HCT116 (cell line): ENCODE results near the gene PHF5A. TPM values are rescaled to one million over a fixed set of nuclear protein-coding genes. Genes with fewer than 3 reads are reported as not detected.

Experiments
- ATAC-seq: fragments of 200-7000 bp; cut with Tn5 transposase; 2 replicates; pipeline ENCODE4 v1.9.1; 2020; ENCODE audit warnings: mild to moderate bottlenecking, moderate library complexity
- BruUV-seq: library from RNA; stranded (reverse); fragments of 400-500 nt; replicated peaks from 2 replicates; lab custom pipeline; 2021; lab: Mats Ljungman, UMichigan
- CTCF ChIA-PET: fragments of 300-600 bp; sonication (Branson Sonifier 250); formaldehyde crosslinking; loops from one replicate; lab custom pipeline; 2021; ENCODE audit warnings: antibody characterized with exemption; lab: Charles Lee
- POLR2A ChIA-PET: fragments of 300-600, 350-600 bp; sonication (Branson Sonifier 250); formaldehyde crosslinking; loops from one replicate; lab custom pipeline; 2021; ENCODE audit warnings: antibody characterized with exemption; lab: Charles Lee
- RAD21 ChIA-PET, 2 experiments: fragments of 300-600 bp; sonication (Branson Sonifier 250); formaldehyde crosslinking; loops; one replicate each; lab custom pipeline; 2023; ENCODE audit warnings: low total read pairs in 2 of 2; ENCODE audit not compliant: uncharacterized antibody in 2 of 2, unreplicated experiment in 2 of 2, low non-redundant PET in 1 of 2; lab: Charles Lee
- DNase-seq: peaks from one replicate; pipeline ENCODE4 v3.0.0-alpha.2; 2010; ENCODE audit warnings: low read depth, low spot score
- H2AFZ ChIP-seq: fragments of 200-600 bp; shearing (Covaris generic), sonication (generic); 2 replicates; pipeline ENCODE4 v1.6.1; 2017; ENCODE audit warnings: low read depth, mixed run types, mixed read lengths, antibody characterized with exemption, low read length; ENCODE audit not compliant: poor library complexity, severe bottlenecking
- H3K27ac ChIP-seq: 2 replicates; pipeline ENCODE4 v1.5.1; 2012; ENCODE audit warnings: low read depth, low read length
- H3K27me3 ChIP-seq: fragments of 200-600 bp; sonication (generic); 2 replicates; pipeline ENCODE4 v1.6.1; 2016; ENCODE audit warnings: mixed run types, low read length, mixed read lengths; ENCODE audit not compliant: insufficient read depth
- H3K36me3 ChIP-seq, 2 experiments: fragments of 200-500 bp in 1 of 2; fragments of 200-600 bp in 1 of 2; sonication (Bioruptor generic) in 1 of 2; sonication (generic) in 1 of 2; 2 replicates each; pipeline versions ENCODE4 v1.5.1 to v1.6.1; 2014 to 2016; ENCODE audit warnings: low read length in 2 of 2, inconsistent platforms in 1 of 2, mixed read lengths in 1 of 2, mixed run types in 1 of 2; ENCODE audit not compliant: insufficient read depth in 2 of 2, control insufficient read depth in 1 of 2
- H3K4me1 ChIP-seq, 2 experiments: fragments of 200-600 bp in 1 of 2; sonication (generic) in 1 of 2; 2 replicates each; pipeline versions ENCODE4 v1.5.1 to v1.6.1; 2012 to 2017; ENCODE audit warnings: low read length in 2 of 2, inconsistent platforms in 1 of 2, mild to moderate bottlenecking in 1 of 2, mixed read lengths in 1 of 2, mixed run types in 1 of 2, moderate library complexity in 1 of 2; ENCODE audit not compliant: insufficient read depth in 2 of 2, control insufficient read depth in 1 of 2
- H3K4me2 ChIP-seq: fragments of 200-600 bp; sonication (generic); 2 replicates; pipeline ENCODE4 v1.6.1; 2017; ENCODE audit warnings: mixed run types, low read length, mixed read lengths
- H3K4me3 ChIP-seq, 2 experiments: fragments of 200-600 bp in 1 of 2; sonication (generic) in 1 of 2; replicated peaks in 1 of 2; 2 replicates each; pipeline ENCODE4 v1.5.1; 2011 to 2016; ENCODE audit warnings: low read length in 2 of 2, control low read depth in 1 of 2, low read depth in 1 of 2, mild to moderate bottlenecking in 1 of 2, mixed read lengths in 1 of 2, mixed run types in 1 of 2
- H3K79me2 ChIP-seq: fragments of 200-600 bp; sonication (generic); 2 replicates; pipeline ENCODE4 v1.6.1; 2017; ENCODE audit warnings: mild to moderate bottlenecking, mixed run types, low read length, moderate library complexity, mixed read lengths; ENCODE audit not compliant: insufficient read depth
- H3K9ac ChIP-seq: fragments of 200-600 bp; sonication (generic); 2 replicates; pipeline ENCODE4 v1.6.1; 2016; ENCODE audit warnings: low read length, mixed read lengths
- H3K9me2 ChIP-seq: fragments of 200-600 bp; sonication (generic), shearing (Covaris generic); 2 replicates; pipeline ENCODE4 v1.6.1; 2017; ENCODE audit warnings: mixed run types, mild to moderate bottlenecking, moderate library complexity; ENCODE audit not compliant: insufficient read depth
- H3K9me3 ChIP-seq, 2 experiments: fragments of 200-500 bp in 1 of 2; fragments of 200-600 bp in 1 of 2; sonication (Bioruptor generic) in 1 of 2; sonication (generic) in 1 of 2; 2 replicates each; pipeline ENCODE4 v1.6.1; 2014 to 2017; ENCODE audit warnings: low read length in 2 of 2, mixed read lengths in 2 of 2, inconsistent platforms in 1 of 2, low read depth in 1 of 2, mild to moderate bottlenecking in 1 of 2, mixed run types in 1 of 2, moderate library complexity in 1 of 2; ENCODE audit not compliant: control insufficient read depth in 1 of 2, insufficient read depth in 1 of 2
- H4K20me1 ChIP-seq: fragments of 200-600 bp; sonication (generic), shearing (Covaris generic); 2 replicates; pipeline ENCODE4 v1.6.1; 2017; ENCODE audit warnings: mixed run types, mild to moderate bottlenecking, moderate library complexity; ENCODE audit not compliant: insufficient read depth
- ATF3 ChIP-seq: IDR thresholded peaks from 2 replicates; pipeline ENCODE4 v1.6.1; 2012
- EGR1 ChIP-seq: IDR thresholded peaks from 2 replicates; pipeline ENCODE4 v1.6.1; 2012; ENCODE audit warnings: low read depth
- EZH2phosphoT487 ChIP-seq: fragments of 200-600 bp; IDR thresholded peaks from 2 replicates; pipeline ENCODE4 v1.6.1; 2018; ENCODE audit warnings: antibody characterized with exemption, borderline replicate concordance
- POLR2A ChIP-seq: IDR thresholded peaks from 2 replicates; pipeline ENCODE4 v1.7.0; 2011; ENCODE audit warnings: borderline replicate concordance; ENCODE audit not compliant: insufficient read depth, insufficient read length; ENCODE audit errors: extremely low read depth
- POLR2AphosphoS5 ChIP-seq: IDR thresholded peaks from 2 replicates; pipeline ENCODE4 v1.6.1; 2011; ENCODE audit warnings: mild to moderate bottlenecking, low read depth, low read length, moderate library complexity
- RAD21 ChIP-seq: IDR thresholded peaks from 2 replicates; pipeline ENCODE4 v1.6.1; 2012; ENCODE audit warnings: low read depth, mild to moderate bottlenecking
- TCF7L2 ChIP-seq: IDR thresholded peaks from 2 replicates; pipeline ENCODE4 v1.7.0; 2011; ENCODE audit warnings: borderline replicate concordance, inconsistent platforms; ENCODE audit not compliant: insufficient read depth, insufficient read length; ENCODE audit errors: extremely low read depth
- ZBTB33 ChIP-seq: IDR thresholded peaks from 2 replicates; pipeline ENCODE4 v1.6.1; 2011; ENCODE audit warnings: mild to moderate bottlenecking, low read length, moderate library complexity; ENCODE audit not compliant: insufficient replicate concordance; ENCODE audit errors: extremely low read depth
- ZFX ChIP-seq: fragments of 450-650 bp; IDR thresholded peaks from 2 replicates; pipeline ENCODE4 v1.6.1; 2017
- intact Hi-C: fragments of 100-400 bp; cut with micrococcal nuclease; formaldehyde crosslinking; loops from 2 replicates; pipeline ENCODE4 v1.10.0; 2022
- total RNA-seq: library from RNA; stranded (reverse); gene quantifications from one replicate; pipeline ENCODE4 v1.2.1, GENCODE V29; 2021; ENCODE audit not compliant: unreplicated experiment
- TF ChIP-seq, protein P1 (sequence below), 3 experiments: fragments of 200-600 bp in 1 of 3; sonication (generic) in 1 of 3; IDR thresholded peaks in 2 of 3; conservative IDR thresholded peaks in 1 of 3; 2 replicates each; pipeline ENCODE4 v1.5.1; 2012 to 2017; ENCODE audit warnings: low read depth in 2 of 3, low read length in 2 of 3, antibody characterized with exemption in 1 of 3, borderline replicate concordance in 1 of 3, control low read depth in 1 of 3, mild to moderate bottlenecking in 1 of 3, mixed read lengths in 1 of 3, mixed run types in 1 of 3, moderate library complexity in 1 of 3; ENCODE audit not compliant: insufficient read depth in 1 of 3

The PHF5A gene
- total RNA-seq, 1 experiment from 2014 or later: 86.0 TPM

- Histone ChIP-seq H3K9ac (peak overlapping the region; percentile 96), H3K4me2 (peak overlapping the region; percentile 99), H3K79me2 (peaks cover 60% of the 10 kb centered on the region), H3K27ac (peak overlapping the region; percentile 100), H3K9me3 (no peaks in the 10 kb centered on the region), H4K20me1 (no peaks in the 10 kb centered on the region), H3K4me3 (peak overlapping the region; percentile 93 to 94), H3K27me3 (no peaks in the 10 kb centered on the region), H3K4me1 (peaks cover 5 to 29% of the 10 kb centered on the region in 2 experiments; a peak in 3 of 4 replicates), H3K9me2 (no peaks in the 10 kb centered on the region), H3K36me3 (peaks cover 5 to 14% of the 10 kb centered on the region in 2 experiments; a peak in 2 of 4 replicates), H2AFZ (no peak overlapping the region)
- no peak for ATAC-seq
- RAD21 ChIA-PET: no interaction called here
- intact Hi-C loops: loop anchor here (2.0 to 10.0 kb wide), 2 partner anchors 71 to 351 kb away; partner anchors contain the start of gene EP300
- POLR2A ChIA-PET: interaction anchor here (1.0 to 5.0 kb wide), 6 partner anchors 17 to 159 kb away, joined by 3 to 57 read pairs (median 7); partner anchors contain the start of genes ACO2, PHF5A, RANGAP1 and TEF
- CTCF ChIA-PET: interaction anchor here (0.8 to 1.8 kb wide), 3 partner anchors 42 to 72 kb away, joined by 3 to 6 read pairs (median 5); no protein-coding TSS in a partner anchor
- DNase-seq: no peak
- BruUV-seq: TSS peak; percentile 50
- TF ChIP-seq EZH2phosphoT487 (no peak), EGR1 (no peak), ATF3 (no peak)
Observed at GRCh38 chr22:41445129-41446056, 23.1 kb downstream of the PHF5A start.

DNA sequence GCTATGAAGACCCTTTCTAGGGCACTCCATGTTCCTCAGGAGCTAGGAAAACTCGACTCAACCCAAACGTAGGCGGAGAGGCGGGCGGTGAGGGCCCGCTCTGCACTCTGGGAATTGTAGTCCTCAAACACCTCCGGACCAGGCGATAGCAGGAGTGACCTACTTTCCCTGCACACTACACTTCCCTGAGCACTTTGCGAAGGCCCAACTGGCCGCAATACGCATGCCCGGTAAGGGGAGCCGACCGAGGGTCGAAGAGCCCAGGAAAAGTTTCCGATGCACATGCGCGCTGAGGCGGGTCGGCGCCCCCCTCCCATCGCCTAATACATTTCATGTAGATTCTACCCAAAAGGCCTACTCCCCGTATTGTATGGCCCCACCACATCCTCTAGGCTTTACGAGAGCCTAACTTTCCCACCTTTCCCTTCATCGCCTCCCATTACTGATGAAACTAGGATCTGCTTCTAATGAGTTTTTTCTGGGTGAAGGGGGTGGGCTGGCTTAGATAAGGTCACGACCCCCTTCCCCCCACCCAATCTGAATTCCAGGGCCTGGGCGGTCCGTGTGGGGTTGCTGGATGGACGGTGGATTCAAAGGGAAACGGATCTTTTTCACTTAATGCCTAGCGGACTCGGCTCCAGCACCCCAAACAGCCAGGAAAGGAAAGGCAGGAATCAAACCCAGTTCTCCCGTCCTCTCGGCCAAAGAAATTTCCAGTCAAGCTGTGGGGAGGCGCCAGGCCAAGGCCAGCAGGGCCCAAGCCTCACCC lies 23.9 kb downstream of the PHF5A start:
- Histone ChIP-seq H3K27me3 (no peaks in the 10 kb centered on the region), H3K4me2 (peak overlapping the region; percentile 99), H3K9me2 (no peaks in the 10 kb centered on the region), H3K4me3 (peak overlapping the region; percentile 93 to 94), H3K36me3 (peaks cover 5 to 14% of the 10 kb centered on the region in 2 experiments; a peak in 3 of 4 replicates), H3K4me1 (peaks cover 5 to 29% of the 10 kb centered on the region in 2 experiments; a peak in 3 of 4 replicates), H3K79me2 (peaks cover 68% of the 10 kb centered on the region), H3K27ac (peak overlapping the region; percentile 100), H3K9me3 (no peaks in the 10 kb centered on the region), H4K20me1 (no peaks in the 10 kb centered on the region), H2AFZ (no peak overlapping the region), H3K9ac (peak overlapping the region; percentile 96)
- CTCF ChIA-PET: interaction anchor here (0.8 kb wide), 1 partner anchor 73 kb away, joined by 5 read pairs; no protein-coding TSS in a partner anchor
- POLR2A ChIA-PET: interaction anchor here (1.1 to 5.0 kb wide), 2 partner anchors 24 to 158 kb away, joined by 3 to 57 read pairs; partner anchors contain the start of genes ACO2, PHF5A and RANGAP1
- RAD21 ChIA-PET: no interaction called here
- BruUV-seq: no TSS peak
- ATAC-seq: peak; percentile 44
- intact Hi-C loops: loop anchor here (10.0 kb wide), 1 partner anchor 350 kb away; the partner anchor contains the start of gene EP300
- DNase-seq: peak; percentile 78
- TF ChIP-seq EGR1 (no peak), ZBTB33 (no peak), TCF7L2 (no peak), POLR2A (no peak), ZFX (0 out of 2 replicates have a peak, but pooled peaks have one; percentile 13), POLR2AphosphoS5 (peak; percentile 51; the same call in 1 of the 2 replicates), RAD21 (no peak)
- TF ChIP-seq, protein P1, sequence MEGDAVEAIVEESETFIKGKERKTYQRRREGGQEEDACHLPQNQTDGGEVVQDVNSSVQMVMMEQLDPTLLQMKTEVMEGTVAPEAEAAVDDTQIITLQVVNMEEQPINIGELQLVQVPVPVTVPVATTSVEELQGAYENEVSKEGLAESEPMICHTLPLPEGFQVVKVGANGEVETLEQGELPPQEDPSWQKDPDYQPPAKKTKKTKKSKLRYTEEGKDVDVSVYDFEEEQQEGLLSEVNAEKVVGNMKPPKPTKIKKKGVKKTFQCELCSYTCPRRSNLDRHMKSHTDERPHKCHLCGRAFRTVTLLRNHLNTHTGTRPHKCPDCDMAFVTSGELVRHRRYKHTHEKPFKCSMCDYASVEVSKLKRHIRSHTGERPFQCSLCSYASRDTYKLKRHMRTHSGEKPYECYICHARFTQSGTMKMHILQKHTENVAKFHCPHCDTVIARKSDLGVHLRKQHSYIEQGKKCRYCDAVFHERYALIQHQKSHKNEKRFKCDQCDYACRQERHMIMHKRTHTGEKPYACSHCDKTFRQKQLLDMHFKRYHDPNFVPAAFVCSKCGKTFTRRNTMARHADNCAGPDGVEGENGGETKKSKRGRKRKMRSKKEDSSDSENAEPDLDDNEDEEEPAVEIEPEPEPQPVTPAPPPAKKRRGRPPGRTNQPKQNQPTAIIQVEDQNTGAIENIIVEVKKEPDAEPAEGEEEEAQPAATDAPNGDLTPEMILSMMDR (IDR thresholded peaks at IDR 0.05 in 2 of 3, conservative IDR thresholded peaks at IDR 0.05 in 1 of 3; ENCODE audit: borderline replicate concordance in 1 of 3, insufficient read depth in 1 of 3, low read depth in 2 of 3, low read length in 2 of 3): no peak
